ENCODE data around the gene SNX18.
A peak's percentile ranks its signal among the peaks of the same experiment; 100 is the strongest.
"Not testable (repeated sequence)": the region's sequence is repeated elsewhere in the genome, so short reads cannot be mapped to it uniquely, and the experiment has no call there.

Gene SNX18

DNA sequence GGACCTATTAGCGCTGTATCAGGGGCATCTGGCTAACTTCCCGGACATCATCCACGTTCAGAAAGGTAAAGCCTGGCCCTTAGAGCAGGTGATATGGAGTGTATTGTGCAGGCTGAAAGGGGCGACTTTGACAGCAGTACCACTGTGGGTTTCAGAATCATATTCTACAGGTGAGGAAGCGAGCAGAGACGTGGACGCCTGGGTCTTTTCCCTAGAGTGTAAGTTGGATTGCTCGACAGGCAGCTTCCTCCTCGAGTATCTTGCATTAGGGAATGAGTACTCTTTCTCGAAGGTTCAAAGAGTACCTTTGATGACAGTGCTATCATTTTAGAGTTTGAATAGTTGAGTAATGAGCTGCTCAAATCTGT lies 1.9 kb downstream of the SNX18 start:
- no peak for DNase-seq (ENCODE audit: low read depth)

GRCh38 chr5:54520438-54520846 lies 2.9 kb downstream of the SNX18 start:
- peak; percentile 50 for DNase-seq (ENCODE audit: low read depth)

- DNase-seq (ENCODE audit: low read depth): peak; percentile 31
These were observed 3.4 kb downstream of the SNX18 start for GRCh38 chr5:54520940-54521339.

GRCh38 chr5:54521856-54522479 lies 4.4 kb downstream of the SNX18 start:
- DNase-seq (ENCODE audit: low read depth): no peak

DNA sequence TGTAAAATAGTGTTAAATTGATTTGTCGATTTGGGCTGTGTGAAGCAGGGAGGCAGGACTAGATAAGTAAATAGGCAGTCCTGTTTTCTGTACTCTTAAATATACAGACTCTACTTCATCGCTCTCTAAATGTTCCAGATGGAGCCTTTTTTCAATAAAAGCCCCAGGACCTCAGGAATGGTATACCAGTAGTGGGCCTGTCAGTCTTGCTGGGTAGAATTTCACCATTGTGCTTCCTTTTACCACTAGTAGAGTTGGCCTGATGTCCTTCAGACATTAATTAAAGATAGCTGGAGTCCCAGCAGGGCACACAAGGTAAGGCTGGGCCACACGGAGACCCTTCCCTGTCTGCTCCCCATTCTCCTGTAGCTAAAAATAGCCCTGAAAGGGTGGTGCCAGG lies 6.0 kb downstream of the SNX18 start:
- DNase-seq (ENCODE audit: low read depth): no peak

DNA sequence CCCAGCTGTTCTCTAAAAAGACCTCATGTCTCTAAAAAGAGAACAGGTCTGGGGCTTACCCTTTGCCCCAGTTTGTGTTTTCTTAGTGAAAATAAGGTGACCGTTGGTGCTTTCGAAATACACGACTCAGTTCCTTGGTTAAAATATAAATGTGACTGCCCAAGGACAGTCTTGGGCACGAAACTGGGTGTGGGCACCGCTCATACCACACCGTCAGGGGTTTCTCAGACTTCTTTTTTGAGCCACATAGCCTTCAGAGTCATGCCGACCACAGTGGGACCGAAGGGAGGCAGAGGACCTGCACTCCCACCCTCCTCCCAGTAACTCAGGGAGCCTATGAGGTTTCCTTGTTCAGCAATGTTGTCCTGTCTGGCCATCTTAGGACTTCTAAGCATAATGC lies 6.5 kb downstream of the SNX18 start:
- DNase-seq (ENCODE audit: low read depth): no peak

- peak; percentile 41 for DNase-seq (ENCODE audit: low read depth)
These were observed 7.1 kb downstream of the SNX18 start for GRCh38 chr5:54524704-54525103.

DNA sequence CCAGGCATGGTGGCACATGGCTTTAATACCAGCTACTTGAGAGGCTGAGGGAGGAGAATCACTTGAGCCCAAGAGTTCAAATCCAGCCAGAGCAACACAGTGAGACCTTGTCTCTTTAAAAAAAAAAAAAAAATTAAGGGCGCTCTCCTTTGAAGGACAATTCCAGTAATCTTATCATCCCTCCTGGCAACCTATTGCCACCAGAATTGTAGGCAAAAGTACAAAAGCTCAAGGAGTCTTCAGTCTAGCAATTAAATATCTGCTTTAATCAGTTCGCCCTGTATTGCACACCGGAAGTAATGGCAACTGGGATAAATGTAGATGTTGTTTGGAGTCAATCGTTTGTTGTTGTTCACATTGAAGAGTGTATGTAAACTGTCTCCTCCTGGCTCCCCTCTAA lies 7.7 kb downstream of the SNX18 start:
- no peak for DNase-seq (ENCODE audit: low read depth)

DNA sequence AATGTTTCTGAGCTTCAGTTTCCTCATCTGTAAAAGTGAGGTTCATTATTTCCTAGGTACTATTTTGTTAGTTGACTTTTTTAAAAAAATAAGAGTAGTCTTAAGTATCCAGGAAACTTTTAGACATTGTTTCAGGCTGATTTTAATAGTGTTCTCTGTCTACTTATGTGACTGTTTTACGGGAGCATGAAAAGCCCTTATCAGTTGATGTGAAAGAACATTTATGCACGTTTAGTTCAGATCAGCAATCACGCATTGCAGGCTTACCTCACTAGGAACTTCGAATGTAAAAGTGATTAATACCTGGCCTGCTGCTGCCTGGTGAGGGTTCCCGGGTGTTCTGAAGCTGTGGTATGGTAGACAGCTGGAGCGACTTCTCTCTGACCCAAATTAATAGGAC lies 8.1 kb downstream of the SNX18 start:
- DNase-seq (ENCODE audit: low read depth): no peak

DNA sequence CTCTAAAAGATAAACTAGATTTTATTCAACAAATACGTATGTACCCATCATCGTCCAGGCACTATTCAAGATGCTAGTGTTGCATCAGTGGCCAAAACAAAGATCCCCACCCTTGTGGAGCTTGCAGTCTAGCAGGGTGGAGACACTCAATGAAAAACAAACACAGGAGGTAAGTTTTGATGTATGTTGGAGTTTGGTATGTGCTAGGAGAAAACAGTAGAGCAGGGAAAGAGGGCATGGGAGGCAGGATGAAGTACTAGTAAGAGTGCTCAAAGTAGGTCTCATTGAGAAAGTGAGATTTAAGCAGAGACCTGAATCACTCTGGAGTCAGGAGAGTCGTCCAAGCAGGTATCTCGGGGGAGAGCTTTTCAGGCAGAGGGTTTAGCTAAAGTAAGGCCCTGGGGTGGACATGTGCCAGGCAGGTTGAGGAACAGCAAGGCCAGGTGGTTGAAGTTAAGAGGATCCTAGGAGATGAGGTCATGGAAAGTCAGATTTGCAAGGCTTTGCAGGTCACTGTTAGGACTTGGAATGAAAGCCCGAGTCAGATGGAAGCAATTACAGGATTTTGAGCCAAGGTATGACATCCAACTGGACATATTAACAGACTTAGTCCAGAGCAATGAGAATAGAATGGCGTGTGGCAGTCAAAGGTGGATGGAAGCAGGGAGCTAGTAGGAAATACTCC lies 9.2 kb downstream of the SNX18 start:
- no peak for DNase-seq (ENCODE audit: low read depth)

DNA sequence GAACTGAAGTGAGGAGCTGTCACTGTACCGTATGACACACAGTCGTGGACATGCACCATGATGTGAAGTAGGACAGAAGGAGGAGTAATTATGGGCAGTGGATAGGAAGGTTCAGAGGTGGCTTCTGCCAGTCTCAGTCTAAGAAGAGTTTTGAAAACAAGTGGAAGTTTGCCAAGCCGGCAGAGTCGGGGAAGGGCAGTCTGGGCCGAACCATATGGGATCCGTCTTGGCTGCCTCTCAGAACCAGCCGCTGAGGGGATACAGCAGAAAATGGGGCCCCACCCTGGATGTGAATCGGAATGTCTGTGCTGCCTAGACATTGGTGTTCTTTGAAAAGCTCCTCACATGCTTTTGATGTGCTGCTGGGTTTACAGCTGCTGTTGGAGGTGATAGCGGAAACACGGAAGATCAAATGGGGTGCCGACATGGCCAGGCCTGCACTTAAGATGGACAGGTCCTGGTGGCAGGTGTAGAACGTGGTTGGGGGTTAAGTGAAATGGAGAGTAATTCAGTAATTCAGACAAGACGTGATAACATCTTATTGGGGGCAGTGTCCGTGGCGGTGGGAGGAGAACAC lies 11.2 kb downstream of the SNX18 start:
- DNase-seq (ENCODE audit: low read depth): no peak

- DNase-seq (ENCODE audit: low read depth): no peak
These were observed 12.0 kb downstream of the SNX18 start for GRCh38 chr5:54529565-54529964.

DNA sequence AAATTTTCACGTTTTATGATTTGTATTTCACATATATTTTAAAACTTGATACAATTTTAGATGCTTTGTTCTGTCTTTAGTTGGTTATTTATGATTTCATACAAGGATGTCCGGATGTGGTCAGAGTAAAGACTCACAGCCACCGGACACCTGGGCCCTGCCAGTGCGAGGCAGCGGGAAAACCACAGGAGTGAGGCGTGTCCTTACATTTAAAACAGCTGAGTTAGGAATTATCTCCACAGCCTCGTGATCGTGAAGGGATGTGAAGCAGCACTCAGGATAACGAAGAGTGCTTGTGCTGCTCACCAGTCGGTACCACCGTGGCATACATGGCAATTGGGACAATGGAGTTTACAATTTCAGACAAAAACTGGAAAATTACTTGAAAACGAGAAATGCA lies 14.0 kb downstream of the SNX18 start:
- DNase-seq (ENCODE audit: low read depth): peak; percentile 62

DNA sequence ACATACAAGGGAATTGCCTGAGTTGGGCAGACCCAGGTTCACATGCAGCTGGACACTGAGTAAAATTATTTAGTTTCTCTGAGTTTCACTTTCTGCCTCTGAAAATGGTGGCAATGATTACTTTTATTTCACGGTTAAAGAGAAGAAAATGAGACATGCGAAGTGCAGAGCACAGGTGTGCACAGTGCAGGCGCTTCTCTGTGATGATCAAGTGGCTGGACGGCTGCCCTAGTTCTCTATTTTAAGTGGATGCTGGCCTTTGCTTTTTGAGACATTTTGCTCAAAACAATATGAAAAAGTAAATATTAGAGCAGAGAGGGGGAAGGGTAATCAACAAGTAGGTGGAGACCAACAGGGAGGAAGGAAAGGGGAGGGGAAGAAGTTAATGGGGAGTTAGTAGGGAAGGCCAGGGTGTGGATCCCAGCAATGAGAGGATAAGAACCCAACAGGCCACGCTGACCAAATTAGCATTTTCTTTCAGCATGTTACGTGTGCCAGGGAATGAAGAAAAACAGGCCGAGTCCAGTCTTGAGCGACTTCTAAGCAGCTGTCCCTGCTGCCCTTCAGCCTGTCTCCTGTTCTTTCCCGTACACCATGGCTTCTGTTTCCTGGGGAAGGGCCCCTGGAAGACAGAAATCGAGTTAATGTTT lies 16.1 kb downstream of the SNX18 start:
- DNase-seq (ENCODE audit: low read depth): no peak

DNA sequence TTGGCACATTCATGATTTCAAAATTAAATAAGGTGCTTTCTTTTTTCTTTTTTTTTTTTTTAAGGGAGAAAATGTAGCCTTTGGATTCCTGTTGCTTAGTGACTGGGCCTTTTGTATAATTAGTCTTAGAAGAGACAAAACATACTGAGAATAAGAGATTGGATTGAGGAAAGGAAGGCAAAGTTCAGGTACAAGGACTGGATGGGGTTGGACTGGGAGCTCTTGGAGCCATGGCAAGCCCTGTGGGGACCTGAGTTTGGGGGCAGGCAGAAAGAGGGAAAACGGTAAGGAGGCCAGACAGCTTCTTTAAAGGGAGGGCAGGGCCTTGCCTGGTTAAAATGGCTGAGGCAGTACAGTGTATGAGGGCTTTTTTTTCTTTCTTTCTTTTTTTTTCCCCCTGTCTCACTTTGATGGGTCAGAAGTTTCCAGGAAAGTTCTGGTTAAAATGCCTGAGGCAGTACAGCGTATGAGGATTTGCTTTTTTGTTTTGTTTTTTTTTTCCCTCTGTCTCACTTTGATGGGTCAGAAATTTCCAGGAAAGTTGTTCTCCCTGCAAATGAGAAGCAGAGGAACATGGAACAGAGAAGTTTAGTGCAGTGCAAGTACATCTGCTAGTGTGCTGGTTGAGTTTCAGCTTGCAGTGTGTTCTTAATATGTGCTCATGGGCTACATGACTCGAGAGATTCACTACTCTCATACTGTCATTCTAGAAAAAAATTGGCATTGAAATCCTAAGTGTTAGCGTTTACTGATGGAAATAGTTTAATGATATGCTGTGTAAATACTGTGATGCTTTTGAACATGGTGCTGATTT lies 16.8 kb downstream of the SNX18 start:
- DNase-seq (ENCODE audit: low read depth): no peak

DNA sequence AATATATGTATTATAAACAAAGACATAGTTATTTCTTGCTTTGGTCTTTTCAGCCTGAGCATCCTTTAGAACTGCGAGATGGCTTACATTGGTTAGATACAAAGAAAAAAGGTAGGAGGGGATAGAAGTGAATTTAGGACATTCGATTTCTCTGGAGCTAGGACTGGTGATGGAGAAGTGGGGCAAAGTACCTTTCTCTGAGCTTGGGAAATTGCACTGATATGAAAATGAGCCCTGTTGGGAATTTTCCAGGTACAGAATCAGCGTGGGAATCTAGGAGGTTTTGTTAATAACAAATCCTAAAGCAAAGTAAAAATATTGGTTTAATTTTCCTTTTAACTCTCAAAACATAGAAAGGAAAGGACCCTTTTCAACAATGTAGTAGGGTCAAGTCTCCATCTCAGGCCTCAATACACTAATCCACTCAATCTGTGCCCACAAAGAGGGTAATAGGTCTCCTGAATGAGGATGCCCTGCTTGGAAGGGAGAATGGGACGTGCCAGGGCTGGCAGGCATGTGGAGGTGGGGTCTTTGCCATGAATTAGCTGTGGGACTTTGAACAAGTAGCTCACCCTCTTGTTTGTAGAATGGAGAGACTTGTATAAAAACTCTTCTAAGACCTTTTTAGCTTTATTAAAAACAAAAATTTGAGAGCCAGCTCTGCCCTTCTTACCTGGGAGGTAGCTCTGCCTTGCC lies 17.7 kb downstream of the SNX18 start:
- no peak for DNase-seq (ENCODE audit: low read depth)

DNA sequence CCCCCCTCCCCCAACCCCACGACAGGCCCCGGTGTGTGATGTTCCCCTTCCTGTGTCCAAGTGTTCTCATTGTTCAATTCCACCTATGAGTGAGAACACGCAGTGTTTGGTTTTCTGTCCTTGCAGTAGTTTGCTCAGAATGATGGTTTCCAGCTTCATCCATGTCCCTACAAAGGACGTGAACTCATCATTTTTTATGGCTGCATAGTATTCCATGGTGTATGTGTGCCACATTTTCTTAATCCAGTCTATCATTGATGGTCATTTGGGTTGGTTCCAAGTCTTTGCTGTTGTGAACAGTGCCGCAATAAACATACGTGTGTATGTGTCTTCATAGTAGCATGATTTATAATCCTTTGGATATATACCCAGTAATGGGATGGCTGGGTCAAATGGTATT lies 18.8 kb downstream of the SNX18 start:
- not testable (repeated sequence) for DNase-seq (ENCODE audit: low read depth)

DNA sequence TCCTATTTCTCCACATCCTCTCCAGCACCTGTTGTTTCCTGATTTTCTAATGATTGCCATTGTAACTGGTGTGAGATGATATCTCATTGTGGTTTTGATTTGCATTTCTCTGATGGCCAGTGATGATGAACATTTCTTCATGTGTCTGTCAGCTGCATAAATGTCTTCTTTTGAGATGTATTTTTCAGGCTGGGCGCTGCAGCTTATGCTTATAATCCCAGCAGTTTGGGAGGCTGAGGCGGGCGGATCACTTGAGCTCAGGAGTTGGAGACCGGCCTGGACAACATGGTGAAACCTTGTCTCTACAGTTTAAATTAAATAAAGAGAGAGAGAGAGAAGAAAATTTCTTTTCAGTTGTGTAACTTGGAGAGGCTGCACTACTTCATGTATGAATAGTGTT lies 19.3 kb downstream of the SNX18 start:
- not testable (repeated sequence) for DNase-seq (ENCODE audit: low read depth)

- no peak for DNase-seq (ENCODE audit: low read depth)
These were observed 20.2 kb downstream of the SNX18 start for GRCh38 chr5:54537725-54538124.

- no peak for DNase-seq (ENCODE audit: low read depth)
These were observed 20.6 kb downstream of the SNX18 start for GRCh38 chr5:54538156-54538555.

GRCh38 chr5:54539001-54539400 lies 21.4 kb downstream of the SNX18 start:
- no peak for DNase-seq (ENCODE audit: low read depth)

- no peak for DNase-seq (ENCODE audit: low read depth)
These were observed 22.7 kb downstream of the SNX18 start for GRCh38 chr5:54540286-54540685.
